NCI-H2107 treated with DMSO at 0.1 percent for 48 hours (cell line): ENCODE data around the gene ALOX12.
"Not testable (repeated sequence)": the region's sequence is repeated elsewhere in the genome, so short reads cannot be mapped to it uniquely, and the experiment has no call there.

Source experiments
- DNase-seq: peaks from one replicate; lab custom pipeline; 2025; ENCODE audit not compliant: unreplicated experiment; lab: John Stamatoyannopoulos, UW

ALOX12 gene, protein sequence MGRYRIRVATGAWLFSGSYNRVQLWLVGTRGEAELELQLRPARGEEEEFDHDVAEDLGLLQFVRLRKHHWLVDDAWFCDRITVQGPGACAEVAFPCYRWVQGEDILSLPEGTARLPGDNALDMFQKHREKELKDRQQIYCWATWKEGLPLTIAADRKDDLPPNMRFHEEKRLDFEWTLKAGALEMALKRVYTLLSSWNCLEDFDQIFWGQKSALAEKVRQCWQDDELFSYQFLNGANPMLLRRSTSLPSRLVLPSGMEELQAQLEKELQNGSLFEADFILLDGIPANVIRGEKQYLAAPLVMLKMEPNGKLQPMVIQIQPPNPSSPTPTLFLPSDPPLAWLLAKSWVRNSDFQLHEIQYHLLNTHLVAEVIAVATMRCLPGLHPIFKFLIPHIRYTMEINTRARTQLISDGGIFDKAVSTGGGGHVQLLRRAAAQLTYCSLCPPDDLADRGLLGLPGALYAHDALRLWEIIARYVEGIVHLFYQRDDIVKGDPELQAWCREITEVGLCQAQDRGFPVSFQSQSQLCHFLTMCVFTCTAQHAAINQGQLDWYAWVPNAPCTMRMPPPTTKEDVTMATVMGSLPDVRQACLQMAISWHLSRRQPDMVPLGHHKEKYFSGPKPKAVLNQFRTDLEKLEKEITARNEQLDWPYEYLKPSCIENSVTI

DNA sequence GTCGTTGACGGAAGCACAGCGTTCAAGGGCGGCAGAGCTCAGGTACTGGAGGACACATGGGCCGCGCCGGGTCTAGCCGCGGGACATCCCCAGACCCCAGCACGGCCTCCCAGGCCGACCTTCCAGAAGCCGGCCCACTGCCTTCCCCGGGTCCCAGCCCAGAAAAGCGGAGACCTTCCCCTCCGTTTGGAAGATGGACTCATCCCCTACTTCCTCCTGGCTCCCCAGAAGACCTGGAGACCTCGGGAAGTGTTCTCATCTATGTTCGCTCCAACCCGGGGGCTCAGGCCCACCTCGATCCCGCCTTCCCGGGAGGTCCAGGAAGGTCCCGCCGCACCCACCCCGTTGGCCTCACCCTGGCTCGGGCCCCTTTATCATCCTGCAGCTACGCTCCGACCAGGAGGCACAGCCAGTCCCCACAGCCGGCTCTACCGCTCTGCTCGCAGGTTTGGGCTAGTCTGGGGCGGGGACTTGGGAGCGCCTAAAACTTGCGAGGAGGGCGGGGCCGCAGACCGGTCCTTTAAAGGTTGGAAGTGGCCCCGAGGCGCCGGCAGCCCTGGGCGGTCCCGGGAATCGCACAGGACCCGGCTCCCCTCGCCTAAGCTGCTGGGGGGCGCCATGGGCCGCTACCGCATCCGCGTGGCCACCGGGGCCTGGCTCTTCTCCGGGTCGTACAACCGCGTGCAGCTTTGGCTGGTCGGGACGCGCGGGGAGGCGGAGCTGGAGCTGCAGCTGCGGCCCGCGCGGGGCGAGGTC is at the start of gene ALOX12:
Gene ALOX12 (plus strand): TSS at position 550 of the 756 bp plus-strand sequence. CDS start 69 bp downstream, at position 619.
- DNase-seq = no peak

DNA sequence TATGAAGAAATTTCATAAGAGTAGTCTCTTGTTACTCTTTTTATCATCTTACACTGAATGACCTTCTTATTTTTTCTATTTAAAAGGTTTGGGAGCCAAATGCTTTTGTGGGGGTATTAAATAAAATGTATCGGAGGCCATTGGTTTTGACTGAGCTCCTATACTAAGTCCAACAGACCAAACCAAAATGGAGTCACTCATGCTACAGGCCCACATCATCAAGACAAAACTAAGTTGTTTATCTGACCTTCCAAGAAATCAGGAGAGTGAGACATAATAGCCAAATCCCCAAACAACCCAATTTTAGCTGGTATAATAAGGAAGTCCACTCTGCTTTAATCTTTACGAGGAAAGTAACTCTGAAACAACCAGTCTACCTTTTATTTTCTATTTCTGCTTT is 48.1 kb upstream of the ALOX12 start:
- DNase-seq = no peak

DNA sequence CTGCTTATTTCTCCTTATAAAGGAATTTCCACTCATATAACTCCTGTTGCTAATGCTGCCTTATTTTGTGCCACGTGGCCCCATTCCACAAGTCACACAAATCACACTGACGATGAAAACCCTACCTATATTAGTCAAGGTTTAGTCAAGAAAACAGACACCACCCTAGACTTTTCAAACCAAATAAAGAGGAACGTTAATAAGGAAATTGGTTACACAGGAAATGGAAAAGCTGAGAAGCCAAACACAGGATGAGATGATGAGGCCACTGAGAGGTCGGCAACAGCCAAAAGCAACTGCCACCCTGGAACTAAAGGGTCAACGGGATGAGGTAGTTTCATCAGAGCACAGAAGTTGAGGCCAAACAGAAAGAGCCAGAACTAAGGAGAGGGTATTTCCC is 47.3 kb upstream of the ALOX12 start:
- no peak for DNase-seq

DNA sequence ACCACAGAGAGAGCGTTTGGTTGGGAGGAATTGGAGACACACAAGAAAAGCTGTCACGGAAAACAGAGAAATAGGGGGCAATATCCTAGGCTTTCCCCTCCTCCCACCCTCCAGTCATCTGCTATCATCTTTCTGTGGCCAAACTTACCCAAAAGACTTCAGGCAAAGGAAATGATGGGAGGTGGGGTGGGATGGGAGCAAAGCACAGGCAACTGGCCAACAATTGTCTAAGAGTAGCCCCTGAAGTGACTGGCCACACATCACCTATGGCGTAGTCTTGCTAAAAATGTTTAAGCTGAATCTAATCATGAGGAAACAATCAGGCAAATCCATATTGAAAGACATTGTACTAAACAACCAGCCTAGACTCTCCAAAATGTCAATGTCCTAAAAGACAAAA is 46.9 kb upstream of the ALOX12 start:
- no peak for DNase-seq

DNA sequence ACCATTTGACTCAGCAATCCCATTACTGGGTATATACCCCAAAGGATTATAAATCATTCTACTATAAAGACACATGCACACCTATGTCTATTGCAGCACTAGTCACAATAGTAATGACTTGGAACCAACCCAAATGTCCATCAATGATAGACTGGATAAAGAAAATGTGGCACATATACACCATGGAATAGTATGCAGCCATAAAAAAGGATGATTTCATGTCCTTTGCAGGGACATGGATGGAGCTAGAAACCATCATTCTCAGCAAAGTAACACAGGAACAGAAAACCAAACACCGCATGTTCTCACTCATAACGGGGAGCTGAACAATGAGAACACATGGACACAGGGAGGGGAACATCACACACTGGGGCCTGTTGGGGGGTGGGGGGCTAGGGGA is 44.9 kb upstream of the ALOX12 start:
- DNase-seq = not testable (repeated sequence)

DNA sequence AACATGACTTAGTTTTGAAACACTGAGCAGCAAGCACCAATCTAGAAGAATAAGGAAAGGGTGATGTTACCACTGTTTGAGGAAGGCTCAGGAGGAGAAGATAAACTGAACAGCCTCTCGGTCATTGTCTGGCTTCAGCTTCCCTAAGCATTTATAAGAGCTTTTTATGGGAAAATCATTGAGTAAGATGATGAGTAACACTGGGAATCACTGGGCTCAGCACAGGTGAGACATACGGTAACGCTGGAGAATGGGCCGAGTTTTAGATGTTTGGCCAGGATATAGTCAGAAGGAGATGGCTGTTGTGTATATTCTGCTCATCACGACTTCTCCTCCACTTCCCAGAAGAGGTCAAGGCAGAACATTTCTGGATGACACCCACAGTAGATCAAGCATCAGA is 42.2 kb upstream of the ALOX12 start:
- no peak for DNase-seq

DNA sequence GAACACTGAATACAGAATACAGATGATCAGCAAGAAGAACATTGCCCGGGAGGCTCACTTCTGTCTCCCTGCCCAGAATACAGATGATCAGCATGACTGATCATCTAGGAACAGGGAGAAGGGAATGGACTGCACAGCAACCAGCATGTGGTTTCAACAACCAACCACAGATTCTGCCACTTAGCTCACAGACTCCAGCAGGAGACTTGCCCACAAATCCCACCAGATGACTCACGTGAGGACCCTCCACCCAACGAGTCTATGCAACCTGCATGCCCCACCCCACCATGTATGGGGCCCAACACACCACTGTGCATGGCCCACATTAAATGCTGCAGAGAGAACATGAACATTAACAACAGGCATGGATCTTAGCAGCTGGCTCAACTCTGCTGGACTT is 36.1 kb upstream of the ALOX12 start:
- no peak for DNase-seq

DNA sequence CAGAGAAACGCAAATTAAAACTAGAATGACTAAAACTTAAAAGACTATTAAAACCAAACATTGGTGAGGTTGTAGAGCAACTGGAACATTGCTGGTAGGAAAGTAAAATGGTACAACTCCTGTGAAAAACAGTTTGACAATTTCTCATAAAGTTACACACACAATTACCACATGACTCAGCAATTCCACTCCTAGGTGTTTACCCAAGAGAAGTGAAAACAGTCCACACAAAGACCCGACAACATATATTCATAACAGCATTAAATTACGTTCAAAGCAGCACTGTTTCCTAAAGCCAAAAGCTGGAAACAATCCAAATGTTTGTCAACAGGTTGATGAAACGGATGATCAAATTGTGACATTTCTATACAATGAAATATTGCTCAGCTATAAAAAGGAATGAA is 26.5 kb upstream of the ALOX12 start:
- no peak for DNase-seq

DNA sequence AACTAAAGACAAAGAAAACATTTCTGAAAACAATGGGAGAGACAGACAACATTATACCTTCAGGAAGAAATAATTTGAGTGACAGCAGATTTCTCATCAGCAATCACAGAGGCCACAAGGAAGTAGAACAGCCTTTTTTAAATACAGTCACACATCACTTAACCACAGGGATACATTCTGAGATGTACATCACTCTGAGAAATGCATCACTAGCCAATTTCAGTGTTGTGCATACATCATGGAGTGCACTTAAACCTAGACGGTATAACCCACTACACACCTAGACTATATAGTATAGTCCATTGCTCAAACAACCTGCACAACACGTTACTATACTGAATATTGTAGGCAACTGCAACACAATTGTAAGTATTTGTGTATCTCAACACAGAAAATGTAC is 24.9 kb upstream of the ALOX12 start:
- no peak for DNase-seq

DNA sequence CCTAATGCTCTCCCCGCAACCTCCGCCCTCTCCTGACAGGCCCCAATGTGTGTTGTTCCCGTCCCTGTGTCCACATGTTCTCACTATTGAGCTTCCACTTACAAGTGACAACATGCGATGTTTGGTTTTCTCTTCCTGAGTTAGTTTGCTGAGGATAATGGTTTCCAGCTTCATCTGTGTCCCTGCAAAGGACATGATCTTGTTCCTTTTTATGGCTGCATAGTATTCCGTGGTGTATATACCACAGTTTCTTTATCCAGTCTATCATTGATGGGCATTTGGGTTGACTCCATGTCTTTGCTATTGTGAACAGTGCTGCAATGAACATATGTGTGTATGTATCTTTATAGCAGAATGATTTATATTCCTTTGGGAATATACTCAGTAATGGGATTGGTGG is 16.4 kb upstream of the ALOX12 start:
- DNase-seq = not testable (repeated sequence)

DNA sequence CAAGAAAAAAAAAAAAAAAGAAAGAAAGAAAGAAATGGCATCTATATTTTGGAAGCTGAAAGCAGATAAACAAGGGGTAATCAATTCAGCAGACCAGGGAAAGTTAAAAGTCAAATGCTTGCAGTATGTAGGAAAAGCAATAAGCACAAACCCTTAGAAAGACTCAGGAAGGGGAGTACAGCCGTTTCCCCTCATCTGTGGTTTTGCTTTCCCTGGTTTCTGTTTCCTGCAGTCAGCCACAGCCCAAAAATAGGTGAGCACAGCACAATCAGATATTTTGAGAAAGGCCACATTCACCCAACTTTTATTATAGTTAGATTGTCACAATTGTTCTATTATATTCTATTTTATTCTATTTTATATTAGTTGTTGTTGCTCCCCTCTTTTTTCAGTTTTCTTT is 14.4 kb upstream of the ALOX12 start:
- no peak for DNase-seq

DNA sequence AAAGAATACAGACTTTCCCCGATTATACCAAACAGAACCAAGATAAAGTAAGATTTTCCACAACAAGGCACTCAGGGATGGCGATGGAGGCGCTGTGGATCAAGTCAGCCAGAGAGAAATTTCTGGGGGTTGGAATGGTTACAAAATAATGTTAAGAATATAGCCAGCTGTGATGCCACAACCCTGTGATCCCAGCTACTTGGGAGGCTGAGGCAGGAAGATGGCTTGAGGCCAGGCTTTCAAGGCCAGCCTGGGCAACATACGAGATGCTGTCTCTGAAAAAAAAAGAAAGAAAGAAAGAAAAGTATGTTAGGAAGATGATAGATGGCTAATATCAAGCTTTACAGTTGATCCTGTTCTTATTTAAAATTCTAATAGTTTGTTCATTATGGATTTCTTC is 10.6 kb upstream of the ALOX12 start:
- DNase-seq = no peak

DNA sequence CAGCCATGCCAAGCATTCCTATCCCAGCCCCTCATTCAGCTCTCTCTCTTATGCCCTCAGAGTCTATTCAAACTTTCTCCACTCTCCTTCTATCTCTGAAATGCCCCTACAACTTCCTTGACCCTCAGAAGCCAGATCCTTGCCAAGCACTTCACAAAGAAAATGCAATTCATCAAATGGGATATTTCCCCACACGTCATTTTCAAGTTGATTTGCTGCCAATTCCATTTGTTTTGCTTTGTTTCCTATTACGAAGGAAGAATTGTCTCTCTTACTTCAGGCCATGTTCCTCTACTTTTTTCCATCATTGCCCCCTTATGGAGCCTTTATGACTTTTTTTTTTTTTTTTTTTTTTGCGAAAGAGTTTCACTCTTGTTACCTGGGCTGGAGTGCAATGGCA is 9.2 kb upstream of the ALOX12 start:
- no peak for DNase-seq

DNA sequence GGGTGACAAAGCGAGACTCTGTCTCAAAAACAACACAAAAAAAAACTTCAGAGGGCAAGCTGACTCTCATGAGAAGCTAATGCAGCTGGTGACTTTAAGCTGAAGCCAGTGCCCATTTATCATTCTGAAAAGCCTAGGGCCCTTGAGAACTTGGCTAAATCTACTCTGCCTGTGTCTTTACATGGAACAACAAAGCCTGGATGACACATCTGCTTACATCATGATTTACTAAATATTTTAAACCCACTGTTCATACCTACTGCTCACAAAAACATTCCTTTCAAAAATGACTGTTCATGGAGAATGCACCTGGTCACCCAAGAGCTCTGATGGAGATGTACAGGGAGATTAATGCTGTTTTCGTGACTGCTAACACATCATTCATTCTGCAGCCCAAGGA is 6.1 kb upstream of the ALOX12 start:
- DNase-seq = no peak

DNA sequence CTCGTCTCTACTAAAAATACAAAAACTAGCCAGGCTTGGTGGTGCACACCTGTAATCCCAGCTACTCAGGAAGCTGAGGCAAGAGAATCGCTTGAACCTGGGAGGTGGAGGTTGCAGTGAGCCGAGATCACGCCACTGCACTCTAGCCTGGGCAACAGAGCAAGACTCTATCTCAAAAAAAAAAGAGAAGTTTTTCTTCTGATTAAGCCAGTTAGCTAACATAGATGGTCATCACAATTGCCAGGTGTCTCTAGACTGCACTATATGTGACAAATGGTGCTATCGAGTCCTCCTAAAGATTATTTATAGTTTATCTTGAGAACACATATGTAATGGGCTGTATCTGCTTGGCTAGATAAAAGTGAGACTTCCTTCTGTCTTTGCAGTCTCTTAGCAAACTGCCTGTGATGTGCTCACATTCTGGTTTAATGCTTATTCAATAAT is 2.2 kb upstream of the ALOX12 start:
- DNase-seq = not testable (repeated sequence)

DNA sequence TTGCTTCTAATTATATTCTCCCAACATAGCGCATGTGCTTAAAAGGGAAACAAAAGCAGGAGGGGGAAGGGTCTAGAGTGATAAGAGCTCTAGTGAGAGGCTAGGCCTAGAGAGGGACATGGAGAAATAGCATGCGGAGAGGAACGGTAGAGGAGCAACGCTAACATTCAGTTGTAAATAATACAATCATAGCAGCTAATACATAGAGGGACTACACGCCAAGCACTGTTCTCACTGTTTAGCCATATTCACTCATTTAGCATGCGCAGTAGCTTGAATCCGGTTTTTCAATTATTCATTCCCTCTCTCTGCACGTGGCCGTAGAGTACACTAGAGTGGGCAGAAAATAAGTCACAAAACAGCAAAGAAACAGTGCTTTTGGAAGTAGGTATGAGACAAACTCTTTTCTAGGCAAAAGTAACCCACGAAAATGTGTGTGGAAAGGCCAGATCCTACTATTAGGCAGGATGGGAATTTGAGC is 1.7 kb upstream of the ALOX12 start:
- DNase-seq = no peak

DNA sequence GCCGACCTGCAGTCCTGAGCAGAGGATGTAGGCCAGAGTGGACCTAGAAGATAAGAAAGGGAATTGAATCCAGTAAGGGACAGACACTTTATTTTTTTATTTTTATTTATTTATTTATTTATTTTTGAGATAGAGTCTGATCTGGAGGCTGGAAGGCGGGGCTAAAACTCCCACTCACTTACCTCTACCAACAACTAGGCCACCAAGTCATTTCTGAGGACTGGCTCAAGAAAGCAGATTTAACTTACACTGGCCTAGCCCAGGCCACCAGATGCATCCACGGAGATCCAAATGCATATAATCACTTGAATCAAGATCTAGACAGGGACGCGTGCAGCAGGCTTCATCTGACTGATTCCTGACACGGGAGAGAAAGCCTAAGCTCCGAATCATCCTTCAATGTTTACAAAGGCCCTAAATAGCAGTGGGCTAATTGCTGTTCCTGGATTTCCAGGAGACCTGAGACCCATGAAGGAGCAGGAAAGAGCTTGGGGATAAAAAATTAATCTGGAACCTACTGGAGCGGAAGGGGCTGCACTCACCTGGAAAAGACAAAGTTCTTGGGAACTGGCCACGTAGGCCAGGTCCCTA is 1.1 kb upstream of the ALOX12 start:
- DNase-seq = no peak

DNA sequence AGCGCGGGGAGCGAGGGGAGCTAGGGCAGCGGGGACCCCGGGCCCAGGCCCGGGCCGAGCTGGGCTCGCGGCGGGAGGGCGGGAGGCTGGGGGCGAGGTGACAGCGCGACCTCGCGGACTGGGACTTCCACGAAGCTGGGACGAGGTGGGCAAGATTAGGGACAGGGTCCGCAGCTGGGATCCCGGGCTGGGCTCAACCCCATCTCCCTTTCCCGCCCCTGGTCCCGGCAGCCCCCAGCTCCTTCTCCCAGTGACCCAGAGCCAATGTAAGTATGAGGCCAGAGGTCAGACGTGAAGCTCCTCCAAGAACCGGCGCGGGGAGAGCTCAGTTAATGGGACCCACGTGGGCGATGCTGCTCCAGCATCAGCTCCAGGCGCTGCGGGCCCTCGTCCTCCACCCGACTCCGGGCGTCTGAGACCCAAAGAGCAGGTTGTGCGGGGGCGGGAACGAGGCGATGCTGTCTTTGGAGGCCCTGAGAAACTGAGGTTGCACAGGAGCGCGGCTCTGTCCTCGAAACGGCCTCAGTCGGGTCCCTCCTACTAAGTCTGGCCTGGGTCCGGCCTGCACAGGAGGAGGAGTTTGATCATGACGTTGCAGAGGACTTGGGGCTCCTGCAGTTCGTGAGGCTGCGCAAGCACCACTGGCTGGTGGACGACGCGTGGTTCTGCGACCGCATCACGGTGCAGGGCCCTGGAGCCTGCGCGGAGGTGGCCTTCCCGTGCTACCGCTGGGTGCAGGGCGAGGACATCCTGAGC is 585 bp downstream of the ALOX12 start:
- DNase-seq = no peak

DNA sequence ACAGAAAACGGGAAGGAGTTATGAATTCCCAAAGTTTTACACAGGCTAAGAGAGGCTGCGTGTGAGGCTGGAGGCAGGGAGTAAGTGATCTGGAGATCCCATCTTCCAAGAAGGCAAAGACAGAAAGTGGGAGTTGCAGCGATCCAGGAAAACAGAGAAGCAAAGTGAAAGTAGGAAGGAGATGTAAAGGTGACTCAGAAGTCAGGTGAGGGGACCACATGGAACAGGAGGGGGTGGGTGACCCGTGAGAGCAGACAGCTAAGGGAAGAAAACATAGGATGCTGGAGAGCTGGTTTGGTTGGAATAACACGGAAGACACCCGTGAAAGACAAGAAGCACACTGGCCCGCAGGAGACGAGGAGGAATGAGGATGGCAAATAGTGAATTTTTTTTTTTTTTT is 1.3 kb downstream of the ALOX12 start:
- no peak for DNase-seq

DNA sequence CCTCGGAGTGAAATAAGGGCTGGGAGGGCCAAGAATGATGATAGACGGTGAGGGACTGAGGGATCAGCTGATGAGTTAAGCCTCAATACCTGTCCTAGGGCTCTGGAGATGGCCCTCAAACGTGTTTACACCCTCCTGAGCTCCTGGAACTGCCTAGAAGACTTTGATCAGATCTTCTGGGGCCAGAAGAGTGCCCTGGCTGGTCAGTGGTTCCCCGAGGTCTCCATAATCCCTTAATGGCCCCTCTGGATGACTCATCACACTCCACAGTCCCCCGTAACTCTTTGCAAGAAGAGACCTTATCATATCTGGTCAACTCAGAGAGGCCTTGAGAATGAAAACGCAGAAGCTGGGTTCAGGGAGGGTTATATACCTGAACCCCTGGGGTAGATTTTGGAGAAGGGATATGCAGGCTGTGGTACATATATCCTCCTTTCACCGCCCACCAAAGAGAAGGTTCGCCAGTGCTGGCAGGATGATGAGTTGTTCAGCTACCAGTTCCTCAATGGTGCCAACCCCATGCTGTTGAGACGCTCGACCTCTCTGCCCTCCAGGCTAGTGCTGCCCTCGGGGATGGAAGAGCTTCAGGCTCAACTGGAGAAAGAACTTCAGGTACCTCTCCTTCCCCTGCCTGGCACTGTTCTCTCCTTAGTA is 3.1 kb downstream of the ALOX12 start:
- DNase-seq = no peak
